Kidney (tissue), 14 donors: Measurements from ENCODE around the gene TRAF4. TPM values are rescaled to one million over a fixed set of nuclear protein-coding genes. Genes with fewer than 3 reads are reported as not detected.

Experiments used
- DNase-seq, 5 donors: peaks; one replicate each; pipeline ENCODE4 v3.0.0-alpha.2; 2013 to 2020
- FAIRE-seq: peaks from 2 replicates; lab custom pipeline; 2012; peaks lifted over from hg19 to GRCh38; lab: Jason Lieb, UNC
- H3K27ac ChIP-seq, 2 donors: one replicate each; pipeline ENCODE4 v1.7.0; 2013; ENCODE audit warnings: low read depth in 2 of 2, low read length in 2 of 2, inconsistent platforms in 1 of 2
- H3K27me3 ChIP-seq: one replicate; pipeline ENCODE4 v1.7.1; 2013; ENCODE audit warnings: low read length, inconsistent platforms; ENCODE audit not compliant: control insufficient read depth, insufficient read depth
- H3K36me3 ChIP-seq, 3 donors: one replicate each; pipeline versions ENCODE4 v1.7.0 to v1.7.1; 2013; ENCODE audit warnings: low read length in 3 of 3, control low read depth in 1 of 3, inconsistent platforms in 1 of 3; ENCODE audit not compliant: insufficient read depth in 3 of 3, control insufficient read depth in 2 of 3
- H3K4me1 ChIP-seq, 3 donors: one replicate each; pipeline versions ENCODE4 v1.7.0 to v1.7.1; 2013; ENCODE audit warnings: low read length in 3 of 3, inconsistent platforms in 1 of 3, low read depth in 1 of 3; ENCODE audit not compliant: control insufficient read depth in 2 of 3, insufficient read depth in 2 of 3
- H3K4me3 ChIP-seq, 3 donors: one replicate each; pipeline versions ENCODE4 v1.7.0 to v1.8.1; 2013; ENCODE audit warnings: low read length in 3 of 3, control low read depth in 1 of 3, inconsistent platforms in 1 of 3
- H3K9ac ChIP-seq, 3 donors: one replicate each; pipeline versions ENCODE4 v1.7.0 to v1.7.1; 2013; ENCODE audit warnings: low read length in 3 of 3, control low read depth in 1 of 3, inconsistent platforms in 1 of 3
- H3K9me3 ChIP-seq, 3 donors: one replicate each; pipeline versions ENCODE4 v1.7.0 to v1.7.1; 2013; ENCODE audit warnings: low read length in 3 of 3, control low read depth in 1 of 3, inconsistent platforms in 1 of 3; ENCODE audit not compliant: control insufficient read depth in 2 of 3, insufficient read depth in 1 of 3
- intact Hi-C: fragments of 100-400 bp; cut with DNase I; formaldehyde crosslinking; loops from one replicate; pipeline ENCODE4 v1.11.1; 2022
- polyA plus RNA-seq: library from polyadenylated mRNA; stranded (reverse); fragments of 350-450 nt; fragmentation: Illumina TruSeq; extraction: RNeasy Lipid Tissue Mini Kit (QIAGEN cat#74804); gene quantifications from one replicate; pipeline ENCODE4 v1.2.3, GENCODE V29; 2014; ENCODE audit warnings: low read depth, low replicate concordance; ENCODE audit not compliant: insufficient read depth
- total RNA-seq: library from RNA; stranded (reverse); fragmentation: NEBNext Ultra II Directional; extraction: Animal tissue kit (Norgen Biotek cat#: 25700); gene quantifications from one replicate; pipeline ENCODE4 v1.2.1, GENCODE V29; 2021
- TF ChIP-seq, protein P1 (sequence below): IDR thresholded peaks from 3 replicates; pipeline ENCODE4 v1.5.1; 2012; ENCODE audit warnings: mild to moderate bottlenecking, moderate library complexity, borderline replicate concordance; ENCODE audit not compliant: insufficient read depth; ENCODE audit errors: extremely low read depth
- donor health status: control.
- donor health status: control.
- donor health status: control.
- donor health status: control.
- donor health status: control.
- donor health status: DM: yes; HTN: yes; CAD: no.
- donor health status: Normal renal cell carcinoma (clear cell type).

TRAF4 gene
- total and polyA plus RNA-seq, 2 donors from 2014 or later, result 53.4 to 118 TPM

DNA sequence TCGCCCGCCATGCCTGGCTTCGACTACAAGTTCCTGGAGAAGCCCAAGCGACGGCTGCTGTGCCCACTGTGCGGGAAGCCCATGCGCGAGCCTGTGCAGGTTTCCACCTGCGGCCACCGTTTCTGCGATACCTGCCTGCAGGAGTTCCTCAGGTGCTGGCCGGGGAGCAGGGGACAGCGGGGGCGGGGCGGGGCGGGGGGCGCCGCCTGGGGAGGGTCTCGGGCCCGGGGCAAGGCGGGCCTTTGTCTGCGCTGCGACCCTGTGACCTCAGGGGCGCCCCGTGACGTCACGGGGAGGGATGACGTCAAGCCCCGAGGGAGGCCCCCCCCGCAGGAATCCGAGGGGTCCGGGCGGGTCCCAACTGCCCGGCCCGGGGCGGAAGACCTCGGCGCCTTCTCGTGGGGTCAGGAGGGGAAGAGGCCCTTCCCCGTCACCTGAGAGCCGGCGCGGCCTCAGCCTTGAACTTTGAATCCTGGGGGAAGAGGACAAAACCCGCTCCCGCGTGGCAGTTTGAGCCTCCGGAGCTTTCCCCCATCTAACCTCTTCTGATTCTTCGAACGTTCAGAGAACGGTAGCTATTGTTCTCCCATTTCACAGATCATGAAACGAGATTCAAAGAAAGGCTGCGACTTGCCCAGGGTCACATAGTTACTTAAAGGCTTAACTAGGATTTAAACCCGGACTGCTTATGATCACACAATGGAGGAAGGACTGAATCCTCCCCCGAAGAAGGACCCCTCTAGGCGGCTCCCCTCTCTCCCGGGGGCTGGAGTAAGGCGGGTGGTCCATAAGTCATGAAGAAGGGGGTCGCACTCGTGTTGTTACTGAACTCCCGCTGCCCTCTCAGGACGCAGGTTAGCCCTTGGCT, 527 bp downstream of the TRAF4 start:
- H3K9me3 ChIP-seq, result no peaks in the 10 kb centered on the region
- peaks cover 0 to 45% (median 31%) of the 10 kb centered on the region in 3 donors for H3K4me1 ChIP-seq
- intact Hi-C loops, result no loop called here
- DNase-seq (peak; percentile 66 to 91 (median 87)), FAIRE-seq (no peak)
- H3K9ac ChIP-seq, result peak overlapping the region; percentile 92 to 98 (median 98)
- H3K4me3 ChIP-seq, result peak overlapping the region; percentile 92 to 97 (median 96)
- H3K27me3 ChIP-seq, result no peaks in the 10 kb centered on the region
- H3K36me3 ChIP-seq, result peaks cover 4 to 23% (median 10%) of the 10 kb centered on the region in 3 donors
- peak overlapping the region; percentile 95 to 96 for H3K27ac ChIP-seq
- TF ChIP-seq, protein P1, sequence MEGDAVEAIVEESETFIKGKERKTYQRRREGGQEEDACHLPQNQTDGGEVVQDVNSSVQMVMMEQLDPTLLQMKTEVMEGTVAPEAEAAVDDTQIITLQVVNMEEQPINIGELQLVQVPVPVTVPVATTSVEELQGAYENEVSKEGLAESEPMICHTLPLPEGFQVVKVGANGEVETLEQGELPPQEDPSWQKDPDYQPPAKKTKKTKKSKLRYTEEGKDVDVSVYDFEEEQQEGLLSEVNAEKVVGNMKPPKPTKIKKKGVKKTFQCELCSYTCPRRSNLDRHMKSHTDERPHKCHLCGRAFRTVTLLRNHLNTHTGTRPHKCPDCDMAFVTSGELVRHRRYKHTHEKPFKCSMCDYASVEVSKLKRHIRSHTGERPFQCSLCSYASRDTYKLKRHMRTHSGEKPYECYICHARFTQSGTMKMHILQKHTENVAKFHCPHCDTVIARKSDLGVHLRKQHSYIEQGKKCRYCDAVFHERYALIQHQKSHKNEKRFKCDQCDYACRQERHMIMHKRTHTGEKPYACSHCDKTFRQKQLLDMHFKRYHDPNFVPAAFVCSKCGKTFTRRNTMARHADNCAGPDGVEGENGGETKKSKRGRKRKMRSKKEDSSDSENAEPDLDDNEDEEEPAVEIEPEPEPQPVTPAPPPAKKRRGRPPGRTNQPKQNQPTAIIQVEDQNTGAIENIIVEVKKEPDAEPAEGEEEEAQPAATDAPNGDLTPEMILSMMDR, result no peak

DNA sequence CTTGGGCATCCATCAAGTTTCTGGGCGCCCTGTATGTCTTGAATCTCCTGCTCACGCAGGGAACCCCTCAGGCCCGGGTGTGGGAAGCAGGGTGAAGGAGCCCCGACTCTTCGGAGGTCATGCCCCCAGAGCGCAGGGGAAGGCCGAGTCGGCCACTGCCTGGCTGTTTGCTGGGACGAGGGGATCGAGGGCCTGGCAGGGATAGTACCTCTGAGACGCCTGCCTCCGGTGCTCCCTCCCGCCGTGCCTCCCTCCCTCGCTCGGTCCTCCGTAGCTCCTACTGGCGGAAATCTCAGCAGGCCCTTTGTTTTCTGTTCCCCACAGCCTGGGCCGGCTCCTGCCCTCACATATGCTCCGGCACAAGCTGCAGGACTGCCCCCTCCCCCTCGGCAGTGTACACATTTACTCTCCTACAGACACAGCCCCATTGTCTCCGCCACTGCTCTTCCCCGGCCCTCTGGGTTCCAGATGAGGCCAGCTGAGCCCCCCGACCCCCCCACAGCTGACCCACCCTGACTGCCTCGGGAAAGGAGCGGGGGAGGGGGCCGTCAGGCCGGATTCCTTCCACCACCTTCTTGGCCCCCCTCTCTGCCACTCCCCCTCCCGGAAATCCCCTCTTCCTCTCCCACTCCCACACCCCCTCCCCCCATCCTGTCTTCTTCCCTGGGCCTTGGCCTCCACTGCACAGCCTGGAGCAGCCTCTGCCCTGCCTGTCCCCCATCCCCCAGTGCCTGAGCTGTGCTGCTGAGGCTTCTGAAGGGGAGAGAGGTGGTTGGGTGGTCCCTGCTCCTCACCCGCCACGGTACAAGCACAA, 1.4 kb downstream of the TRAF4 start:
- Histone ChIP-seq H3K36me3 (peaks cover 5 to 29% (median 10%) of the 10 kb centered on the region in 3 donors), H3K27me3 (no peaks in the 10 kb centered on the region), H3K27ac (peak overlapping the region; percentile 95 to 96), H3K4me1 (peaks cover under 1 to 52% (median 37%) of the 10 kb centered on the region in 3 donors), H3K9me3 (no peaks in the 10 kb centered on the region), H3K4me3 (peak overlapping the region; percentile 92 to 97 (median 96)), H3K9ac (peak overlapping the region; percentile 92 to 98 (median 98))
- no peak for FAIRE-seq
- TF ChIP-seq, protein P1, result no peak
- peak; percentile 86 to 95 (median 90) for DNase-seq
- intact Hi-C loops, result no loop called here

DNA sequence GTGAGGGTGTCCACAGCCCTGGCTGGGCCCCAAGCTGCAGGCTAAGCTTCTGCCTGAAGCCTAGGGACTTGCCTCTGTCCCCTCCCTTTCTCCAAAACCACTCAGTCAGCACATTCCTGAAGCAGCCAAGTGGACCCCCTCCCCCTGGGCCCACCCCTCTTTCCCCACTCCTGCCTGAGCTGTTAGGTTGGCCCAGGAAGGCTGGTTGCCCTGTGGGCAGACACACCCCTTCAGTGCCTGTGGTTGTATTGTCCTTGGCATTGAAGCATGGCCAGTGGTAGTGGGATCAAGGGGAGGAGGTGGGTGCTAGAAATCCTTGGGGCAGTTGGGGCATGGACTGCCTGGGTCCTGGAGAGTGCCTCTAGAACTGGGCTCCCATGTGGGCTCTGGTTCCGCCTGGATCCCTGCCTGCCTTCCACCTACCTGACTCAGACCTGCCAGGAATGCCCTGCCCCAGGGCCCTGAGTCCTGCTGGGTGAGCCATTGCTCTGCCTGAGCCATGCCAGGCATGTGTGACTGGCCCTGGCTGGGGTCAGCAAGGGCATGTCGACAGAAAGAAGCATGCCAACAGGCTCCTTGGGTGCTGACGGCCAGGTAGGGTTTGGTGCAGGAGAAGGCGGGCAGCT, 2.1 kb downstream of the TRAF4 start:
- Histone ChIP-seq H3K27me3 (no peaks in the 10 kb centered on the region), H3K27ac (peak overlapping the region; percentile 95 to 96), H3K9ac (peak overlapping the region in 2 of 3 donors; percentile 42 to 98), H3K36me3 (peaks cover 10 to 35% (median 11%) of the 10 kb centered on the region in 3 donors), H3K4me1 (peaks cover 3 to 59% (median 42%) of the 10 kb centered on the region in 3 donors), H3K4me3 (peak overlapping the region; percentile 59 to 97 (median 96)), H3K9me3 (no peaks in the 10 kb centered on the region)
- TF ChIP-seq, protein P1, result no peak
- no peak for FAIRE-seq
- intact Hi-C loops, result no loop called here
- peak in 4 of 5 donors; percentile 92 to 94 (median 93) for DNase-seq
